GM21825 (cell line): ENCODE data around the gene ATP2B2.

Experiments
- ATAC-seq: cut with Tn5 transposase; IDR thresholded peaks from one replicate; pipeline ENCODE4 v1.9.1; 2021; ENCODE audit warnings: mild to moderate bottlenecking, moderate library complexity; ENCODE audit not compliant: unreplicated experiment

ATP2B2 gene

DNA sequence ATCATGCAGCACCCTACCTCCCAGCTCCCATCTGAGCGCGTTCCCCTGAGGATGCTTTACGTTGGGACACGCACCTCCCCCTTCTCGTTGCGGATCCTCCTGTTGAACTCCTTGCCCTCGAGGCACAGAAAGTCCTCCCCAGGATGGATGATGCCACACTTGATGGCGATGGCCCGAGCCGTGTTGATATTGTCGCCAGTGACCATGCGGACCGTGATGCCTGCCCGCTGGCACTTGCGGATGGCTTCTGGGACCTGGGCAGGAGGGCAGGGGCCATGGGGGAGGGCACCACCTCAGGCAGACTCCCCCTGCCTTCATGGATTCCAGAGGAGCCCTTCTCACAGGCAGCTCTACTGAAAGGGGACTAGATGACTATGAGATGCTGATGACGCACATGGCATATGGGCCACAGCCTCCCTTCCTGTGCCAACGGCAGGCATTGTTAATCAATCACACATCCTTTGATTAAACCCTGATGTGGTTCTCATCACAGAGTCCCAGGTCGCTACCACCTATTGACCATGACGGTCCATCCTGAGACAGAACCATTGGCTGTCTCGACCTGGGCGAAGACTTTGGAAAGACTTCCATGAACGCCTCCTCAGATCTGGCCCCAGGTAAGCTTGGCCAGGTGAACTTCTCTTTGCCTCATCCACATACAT is 154.9 kb downstream of the ATP2B2 start:
- ATAC-seq = no peak

DNA sequence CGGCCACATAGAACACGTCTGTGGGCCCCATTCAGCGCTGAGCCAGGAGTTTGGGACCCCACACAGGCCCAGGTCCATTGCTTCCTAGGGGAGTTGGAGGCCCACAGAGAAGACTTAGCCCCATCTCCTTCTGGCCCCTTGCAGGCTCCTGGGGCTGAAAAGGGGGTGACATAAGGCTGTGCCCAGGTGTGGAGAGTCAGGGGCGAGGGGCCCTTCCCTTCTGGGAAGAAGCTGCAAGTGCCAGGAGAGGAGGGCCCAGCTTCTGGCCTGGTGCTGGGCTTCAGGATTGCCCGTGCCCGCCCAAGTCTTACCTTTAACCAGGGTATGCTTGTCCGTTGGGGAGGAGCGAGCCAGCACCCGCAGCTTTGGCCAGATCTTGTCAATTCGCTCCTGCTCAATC is 155.6 kb downstream of the ATP2B2 start:
- ATAC-seq = no peak

DNA sequence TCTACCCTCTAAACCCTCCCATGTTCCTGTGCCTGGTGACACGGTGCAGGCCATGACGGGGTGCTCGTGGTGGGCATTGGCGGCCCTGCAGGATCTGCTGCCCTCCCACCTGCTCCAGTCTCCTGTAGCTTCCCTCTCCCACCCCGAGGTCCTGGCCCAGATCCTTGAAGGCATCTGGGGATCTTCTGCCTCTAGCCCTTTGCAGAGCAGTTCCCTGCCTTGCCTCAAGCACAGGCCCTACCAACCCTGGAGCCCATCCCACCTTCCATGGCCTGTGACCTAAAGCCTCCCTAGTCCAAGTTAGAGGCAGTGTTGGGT is 157.0 kb downstream of the ATP2B2 start:
- ATAC-seq = no peak

DNA sequence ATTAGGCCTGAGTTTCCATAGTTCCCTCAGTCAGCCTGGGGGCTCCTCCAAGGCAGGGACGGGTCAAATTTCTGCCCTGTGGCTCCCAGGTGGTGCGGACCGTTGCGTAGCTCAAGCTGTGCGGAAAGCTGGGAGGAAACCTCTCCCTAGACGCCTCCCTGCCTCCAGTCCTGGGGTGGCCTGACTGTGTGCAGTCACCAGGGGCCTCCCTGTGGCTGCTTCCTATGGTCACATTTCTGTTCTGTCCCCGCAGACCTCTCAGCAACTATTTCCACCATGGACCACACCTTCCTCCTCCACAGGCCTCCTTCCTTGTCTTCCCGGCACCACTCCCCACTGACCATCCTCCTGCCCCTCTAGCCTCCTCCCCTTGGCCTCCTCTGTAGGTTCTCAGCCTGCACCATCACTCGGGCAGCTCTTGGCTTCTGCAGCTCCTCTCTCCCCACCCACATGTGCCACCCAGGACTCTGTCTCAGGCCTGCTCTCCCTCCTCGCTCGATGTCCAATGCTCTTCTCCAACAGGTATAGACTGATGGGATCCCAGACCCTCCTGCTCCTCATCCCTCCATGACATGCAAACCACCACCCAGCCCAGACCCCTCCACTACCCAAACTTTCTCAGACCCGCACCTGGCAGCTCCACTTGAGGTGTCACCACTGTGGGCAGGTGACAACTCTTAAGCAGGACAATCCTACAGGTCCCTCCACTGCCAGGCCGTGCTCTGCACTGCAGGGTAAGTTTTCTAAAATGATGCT is 157.6 kb downstream of the ATP2B2 start:
- ATAC-seq = no peak

DNA sequence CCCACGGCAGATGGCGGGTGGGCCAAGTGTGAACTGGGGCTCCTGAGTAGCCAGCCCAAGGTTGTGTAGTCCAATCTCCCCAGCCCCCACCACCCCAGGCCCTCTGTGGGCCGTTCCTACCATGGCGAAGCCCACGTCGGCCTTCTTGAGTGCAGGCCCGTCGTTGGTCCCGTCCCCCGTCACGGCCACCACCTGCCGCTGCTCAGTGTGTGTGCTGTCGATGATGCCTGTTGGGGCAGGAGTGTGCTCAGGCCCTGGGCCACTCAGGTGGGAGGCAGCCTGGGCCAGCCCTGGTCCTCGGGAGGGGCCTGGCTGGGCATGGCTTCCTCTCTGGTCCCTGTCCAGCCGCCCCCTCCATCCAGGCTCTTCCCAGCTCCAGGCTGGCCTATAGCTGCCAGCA is 159.5 kb downstream of the ATP2B2 start:
- no peak for ATAC-seq

DNA sequence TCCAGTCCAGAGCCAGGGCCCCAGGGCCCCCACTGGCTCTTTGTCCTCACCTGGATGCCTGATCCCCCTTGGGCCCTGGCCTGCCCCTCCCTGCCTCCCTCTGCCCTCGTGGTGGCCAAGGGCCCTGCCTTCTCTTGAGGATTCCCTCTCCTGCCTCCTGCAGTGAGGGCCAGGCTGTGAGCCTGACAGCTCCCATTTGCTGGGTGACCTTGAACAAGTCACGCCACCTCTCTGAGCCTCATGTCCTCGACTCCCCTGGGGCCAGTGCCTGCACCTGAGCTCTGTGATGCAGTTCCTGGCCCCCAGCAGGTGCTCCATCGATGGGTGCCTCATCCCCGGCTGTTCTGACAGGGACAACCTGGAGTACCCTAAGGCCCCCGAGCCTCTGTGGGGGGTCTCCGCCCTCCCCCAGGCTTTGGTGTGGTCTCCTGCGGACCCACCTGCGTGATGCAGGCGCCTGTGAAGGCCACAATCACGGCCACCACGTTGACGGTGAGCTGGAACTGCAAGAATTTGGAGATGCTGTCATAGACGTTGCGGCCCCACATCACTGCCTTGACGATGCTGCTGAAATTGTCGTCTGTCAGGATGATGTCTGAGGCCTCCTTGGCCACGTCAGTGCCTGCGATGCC is 160.3 kb downstream of the ATP2B2 start:
- no peak for ATAC-seq

DNA sequence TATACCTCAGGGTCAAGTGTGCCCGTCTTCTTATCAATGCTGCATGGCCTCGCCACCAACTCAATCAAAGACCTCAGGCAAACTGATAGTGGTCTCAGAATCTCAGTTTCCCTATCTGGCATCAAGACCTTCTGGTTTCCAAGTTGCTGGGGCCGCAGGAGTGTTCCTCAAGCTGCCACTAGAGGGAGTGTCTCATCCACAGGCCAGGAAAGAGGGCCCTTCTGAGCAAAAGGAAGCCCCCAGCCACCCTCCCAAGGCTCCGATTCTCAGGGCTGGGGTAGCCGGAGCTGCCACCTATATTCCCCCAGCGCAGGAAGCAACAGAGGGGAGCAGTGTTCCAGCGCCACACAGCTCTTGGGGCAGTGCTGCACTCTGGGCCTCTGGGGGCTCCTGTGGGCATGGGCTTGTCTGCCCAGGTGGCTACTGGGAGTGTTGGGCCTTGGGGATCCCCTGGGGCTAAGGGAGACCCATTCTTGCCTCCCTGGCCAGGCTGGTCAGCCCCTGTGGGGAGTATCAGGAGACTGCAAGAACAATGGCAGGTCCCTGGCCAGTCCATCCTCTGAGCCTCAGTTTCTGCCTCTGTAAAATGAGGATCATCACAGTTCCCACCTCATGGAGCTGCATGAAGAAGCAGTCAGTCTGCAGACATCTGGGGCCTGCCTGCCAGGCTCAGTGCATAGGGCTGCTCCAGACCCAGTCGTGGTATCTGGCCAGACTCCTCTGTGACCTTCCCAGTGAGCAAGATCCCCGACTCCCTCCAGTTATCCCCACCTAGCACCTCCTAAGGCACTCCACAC is 161.0 kb downstream of the ATP2B2 start:
- no peak for ATAC-seq

DNA sequence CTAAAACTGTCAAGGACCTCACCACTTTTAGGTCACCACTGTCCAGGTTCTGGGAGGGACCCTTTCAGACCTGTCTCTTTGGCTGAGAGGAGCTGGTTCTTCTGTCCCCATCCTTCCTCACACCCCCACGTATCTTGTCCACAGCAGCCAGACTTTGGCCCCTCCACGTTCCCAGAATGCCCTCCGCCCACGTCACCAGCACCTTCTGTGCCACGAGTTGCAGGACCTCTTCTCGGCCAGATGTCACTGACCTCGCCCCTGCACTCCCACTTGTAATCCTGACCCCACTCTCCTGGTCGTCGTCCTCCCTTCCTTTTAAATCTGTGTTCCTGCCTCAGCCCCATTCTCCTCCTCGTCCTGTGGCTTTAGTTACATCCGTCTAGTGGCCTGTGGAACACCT is 161.9 kb downstream of the ATP2B2 start:
- ATAC-seq = no peak

DNA sequence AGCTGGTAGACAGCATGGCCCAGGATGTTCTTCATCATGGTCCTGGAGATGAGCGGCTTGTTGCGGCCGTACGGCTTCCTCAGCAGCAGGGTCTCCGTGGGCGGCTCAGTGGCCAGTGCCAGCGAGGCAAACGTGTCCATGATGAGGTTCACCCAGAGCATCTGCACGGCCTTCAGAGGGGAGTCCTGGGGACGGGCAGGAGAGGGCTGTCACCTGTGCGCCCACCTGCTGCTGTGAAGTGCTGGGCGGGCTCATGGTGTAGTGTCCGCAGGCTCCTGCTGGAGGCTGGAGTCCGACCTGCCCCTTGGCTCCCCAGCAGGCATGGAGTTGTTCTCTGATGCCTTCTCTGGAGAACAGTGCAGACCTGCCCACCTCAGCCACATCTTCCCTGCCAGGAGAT is 162.6 kb downstream of the ATP2B2 start:
- no peak for ATAC-seq

DNA sequence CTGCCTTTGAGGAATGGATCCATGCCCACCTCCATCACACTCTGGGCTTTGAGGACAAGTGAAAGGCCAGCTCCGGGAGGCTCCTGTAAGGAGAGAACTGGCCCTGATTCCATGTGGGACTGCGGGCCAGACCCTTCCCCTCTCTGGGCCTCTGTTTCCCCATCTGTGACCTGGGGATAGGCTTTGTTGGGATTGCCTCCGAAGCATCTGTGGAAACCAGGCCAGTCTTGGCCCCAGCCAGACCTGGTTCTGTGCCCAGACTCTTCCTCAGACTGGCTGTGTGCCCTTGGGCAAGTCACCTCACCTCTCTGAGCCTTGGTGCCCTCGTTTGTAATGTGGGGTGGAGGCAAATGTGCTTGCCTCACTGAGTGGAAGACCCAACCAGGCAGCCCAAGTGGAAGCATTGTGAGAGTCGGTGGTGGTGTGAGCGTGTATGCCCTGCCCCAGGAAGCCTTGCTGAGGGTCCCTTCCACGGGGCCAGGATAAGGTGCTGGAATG is 163.4 kb downstream of the ATP2B2 start:
- no peak for ATAC-seq

DNA sequence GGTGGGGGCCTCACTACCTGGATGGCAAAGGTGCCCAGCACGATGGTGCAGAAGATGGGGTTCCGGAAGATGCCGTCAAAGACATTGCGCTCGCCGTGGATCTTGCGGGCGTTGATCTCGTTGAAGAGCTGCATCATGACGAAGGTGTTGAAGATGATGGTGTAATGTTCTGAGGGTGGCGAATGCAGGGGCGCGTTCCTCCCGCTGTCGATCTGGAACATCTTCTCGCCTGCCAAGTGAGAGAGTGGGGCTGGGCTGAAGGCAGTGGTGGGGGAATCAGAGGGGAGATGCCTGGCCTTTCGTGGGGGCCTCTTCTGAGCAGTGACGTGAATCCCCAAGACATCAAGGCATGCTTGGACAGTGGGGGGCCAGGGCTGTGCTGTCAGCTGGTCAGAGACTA is 164.9 kb downstream of the ATP2B2 start:
- ATAC-seq = no peak

DNA sequence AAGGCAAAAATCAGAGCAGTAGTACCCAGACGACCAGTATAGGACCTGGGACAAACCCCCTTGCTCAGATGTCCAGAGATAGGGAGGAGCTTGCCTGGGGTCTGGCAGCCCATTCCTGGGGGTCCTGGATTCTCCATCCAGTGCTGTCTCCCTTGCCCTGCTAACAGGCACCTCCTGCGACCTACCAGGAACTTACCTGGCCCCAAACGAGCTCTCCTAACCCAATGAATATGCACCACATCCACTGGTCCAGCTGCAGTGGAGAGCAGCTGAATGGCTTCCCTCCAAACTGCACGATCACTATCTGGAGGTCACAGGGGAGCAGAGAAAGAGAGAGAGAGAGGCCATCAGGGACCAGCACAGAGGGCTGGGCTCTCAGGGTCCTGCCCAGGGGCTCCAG is 165.3 kb downstream of the ATP2B2 start:
- ATAC-seq = no peak

DNA sequence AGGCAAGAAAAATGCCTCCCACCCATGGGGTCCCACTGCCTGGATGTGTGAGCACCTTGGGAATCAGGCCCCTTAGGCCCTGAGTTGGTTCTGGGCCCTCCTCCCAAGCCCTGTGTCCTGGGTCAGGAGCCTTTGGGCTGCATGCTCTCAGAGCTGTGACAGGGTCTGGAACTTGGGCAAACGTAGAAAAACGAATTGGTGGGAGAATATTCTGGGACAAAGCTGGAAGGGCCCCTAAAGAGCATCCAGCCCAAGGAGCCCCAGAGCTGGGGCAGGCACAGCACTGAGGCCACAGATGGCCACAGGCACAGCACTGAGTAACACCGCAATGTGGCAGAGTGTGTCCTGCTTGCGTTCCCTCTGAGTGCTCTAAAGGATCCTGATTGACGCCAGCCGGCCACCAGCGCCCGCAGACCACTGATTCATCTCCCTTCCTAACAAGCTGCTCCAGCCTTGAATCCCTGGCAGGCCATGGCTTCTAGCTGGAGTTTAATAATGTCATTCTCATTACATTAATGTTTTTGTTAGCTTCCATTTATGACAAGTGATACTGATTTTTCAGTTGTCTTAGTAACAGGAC is 165.9 kb downstream of the ATP2B2 start:
- ATAC-seq = no peak

DNA sequence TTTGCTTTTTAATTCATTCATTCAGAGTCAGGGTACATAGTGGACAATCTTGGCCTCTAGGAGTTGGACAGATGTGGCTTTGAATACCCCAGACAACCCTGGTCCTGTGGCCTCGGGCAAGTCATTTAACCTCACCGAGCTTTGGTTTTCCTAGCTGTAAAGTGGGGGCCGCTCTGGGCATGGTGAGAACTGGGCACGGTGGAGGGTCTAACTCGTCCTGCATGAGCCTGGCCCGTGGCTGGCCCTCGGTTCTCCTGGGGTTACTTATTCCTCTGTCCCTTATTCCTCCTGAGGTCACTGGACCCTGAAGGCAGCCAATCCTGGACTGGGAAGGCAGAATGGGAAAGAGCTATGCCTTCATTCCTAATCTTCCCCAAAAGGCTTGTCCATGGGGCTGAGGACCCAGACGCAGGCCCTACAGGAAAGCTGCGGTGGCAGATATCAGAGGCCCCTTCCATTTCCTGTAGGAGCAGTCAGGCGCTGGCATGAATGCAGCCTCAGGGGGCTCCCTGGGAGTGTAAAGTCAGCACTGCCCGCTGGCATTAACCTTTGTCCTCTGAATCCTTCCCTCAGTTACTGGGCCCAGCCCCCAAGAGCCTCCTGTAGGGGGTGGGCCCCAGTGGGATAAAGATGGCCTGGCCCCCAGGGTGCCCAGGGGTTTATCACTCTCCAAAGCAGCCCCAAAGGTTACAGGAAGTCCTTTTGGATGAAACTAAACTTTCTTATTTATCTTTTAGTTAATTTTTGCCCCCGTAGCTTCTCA is 166.6 kb downstream of the ATP2B2 start:
- ATAC-seq = no peak

DNA sequence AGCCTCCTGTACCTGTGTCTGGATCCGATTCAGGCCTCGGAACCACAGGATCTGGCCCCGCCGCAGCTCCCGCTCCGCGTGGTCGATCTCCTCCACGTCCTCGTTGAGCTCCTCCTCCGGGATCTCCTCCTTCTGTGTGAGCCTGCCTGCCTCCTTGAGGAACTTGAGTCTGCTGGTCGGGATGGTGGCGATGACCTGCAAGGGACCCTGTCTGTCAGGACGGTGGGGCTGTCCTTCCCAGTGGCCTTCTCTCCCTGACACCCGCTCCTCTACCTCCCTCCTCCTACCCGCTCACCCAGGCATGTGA is 167.3 kb downstream of the ATP2B2 start:
- ATAC-seq = no peak

DNA sequence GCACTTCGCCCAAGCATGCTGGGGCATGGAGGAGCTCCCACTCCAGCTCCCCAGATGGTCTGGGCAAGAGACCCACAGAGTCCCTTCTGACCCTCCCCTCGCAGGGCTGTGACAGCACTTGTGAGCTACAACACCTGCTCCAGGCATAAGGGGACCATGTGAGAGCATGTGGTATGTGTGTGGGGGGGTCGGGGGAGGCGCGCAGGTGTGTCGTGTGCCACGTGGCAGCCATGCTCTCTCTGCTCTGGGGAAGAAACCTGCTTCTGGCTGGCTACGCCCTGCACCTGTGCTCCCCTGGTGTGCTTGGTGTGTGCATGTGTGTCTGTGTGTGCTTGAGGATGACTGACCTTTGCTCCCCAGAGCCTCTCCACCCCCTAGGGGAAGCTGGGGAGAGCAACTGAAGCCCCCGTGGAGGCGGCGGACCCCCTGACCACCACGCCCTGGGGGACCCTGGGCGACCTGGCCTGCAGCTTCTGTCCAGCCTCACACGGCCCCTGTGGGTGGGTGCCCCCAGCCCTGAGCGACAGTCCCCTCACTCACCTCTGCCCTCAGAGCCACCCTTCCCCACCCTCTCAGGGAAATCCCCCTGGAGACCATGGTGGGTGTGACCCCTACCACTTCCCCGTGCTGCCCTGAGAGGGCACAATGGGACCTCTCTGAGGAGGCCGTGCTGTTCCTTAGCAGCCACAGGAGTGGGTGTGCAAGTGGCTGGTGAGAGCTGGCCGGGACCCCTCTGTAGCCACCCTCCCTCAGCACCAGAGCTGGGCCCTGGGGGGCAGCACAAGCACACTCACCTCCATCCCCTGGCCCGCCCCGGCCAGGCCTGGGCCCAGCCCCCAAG is 167.8 kb downstream of the ATP2B2 start:
- no peak for ATAC-seq

DNA sequence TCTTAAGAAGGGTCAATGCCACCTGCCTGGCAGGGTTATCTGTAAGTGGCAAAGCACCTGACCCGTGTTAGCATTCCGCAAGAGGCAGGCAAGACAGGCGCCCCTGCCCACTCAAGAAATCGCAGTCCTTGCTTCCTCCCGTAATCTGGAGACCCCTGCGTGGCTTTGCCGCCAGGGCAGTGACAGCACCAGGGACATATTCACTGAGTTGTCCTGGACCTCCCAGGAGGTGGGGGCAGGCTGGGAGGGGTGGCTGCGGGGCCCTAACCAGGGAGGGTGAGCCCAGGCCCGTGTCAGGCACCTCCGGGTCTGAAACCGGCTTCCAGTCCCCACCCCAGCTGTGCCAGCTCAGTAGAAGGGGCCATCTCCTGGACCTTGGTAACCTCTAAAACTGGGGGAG is 168.6 kb downstream of the ATP2B2 start:
- ATAC-seq = no peak

DNA sequence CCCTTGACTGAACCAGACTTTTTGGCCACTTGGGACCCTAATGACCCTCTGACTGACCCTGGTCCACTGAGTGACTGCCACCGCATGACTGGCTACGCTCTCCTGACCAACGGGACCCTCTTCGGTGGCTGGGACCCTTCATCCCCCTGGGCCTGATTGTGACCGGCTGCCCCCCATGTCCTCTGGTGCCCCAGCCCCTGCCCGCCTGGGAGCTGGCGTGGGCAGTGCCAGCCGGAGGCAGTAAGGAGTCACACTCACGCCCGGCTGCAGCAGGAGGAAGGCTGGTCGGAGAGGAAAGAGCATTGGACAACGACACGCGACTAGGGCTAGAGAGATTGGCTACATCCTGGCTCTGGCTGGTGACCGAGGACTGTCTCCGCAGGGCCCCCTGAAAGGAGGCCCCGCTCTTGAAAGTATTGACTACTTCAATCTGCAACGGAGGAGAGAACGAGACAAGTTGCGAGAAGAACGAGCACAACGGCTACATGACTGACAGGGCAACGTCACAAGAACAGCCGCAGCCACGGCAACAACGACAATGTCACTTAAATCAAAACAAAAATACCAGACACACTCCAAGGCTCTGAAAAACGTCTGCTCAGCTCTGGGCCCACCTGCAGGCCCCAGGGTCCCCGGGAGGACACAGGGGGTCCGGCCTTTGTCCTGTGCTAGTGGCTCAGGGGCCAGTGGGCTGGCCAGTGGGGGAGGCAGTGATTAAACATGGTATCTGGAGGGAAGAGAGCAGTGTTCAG is 169.3 kb downstream of the ATP2B2 start:
- no peak for ATAC-seq

DNA sequence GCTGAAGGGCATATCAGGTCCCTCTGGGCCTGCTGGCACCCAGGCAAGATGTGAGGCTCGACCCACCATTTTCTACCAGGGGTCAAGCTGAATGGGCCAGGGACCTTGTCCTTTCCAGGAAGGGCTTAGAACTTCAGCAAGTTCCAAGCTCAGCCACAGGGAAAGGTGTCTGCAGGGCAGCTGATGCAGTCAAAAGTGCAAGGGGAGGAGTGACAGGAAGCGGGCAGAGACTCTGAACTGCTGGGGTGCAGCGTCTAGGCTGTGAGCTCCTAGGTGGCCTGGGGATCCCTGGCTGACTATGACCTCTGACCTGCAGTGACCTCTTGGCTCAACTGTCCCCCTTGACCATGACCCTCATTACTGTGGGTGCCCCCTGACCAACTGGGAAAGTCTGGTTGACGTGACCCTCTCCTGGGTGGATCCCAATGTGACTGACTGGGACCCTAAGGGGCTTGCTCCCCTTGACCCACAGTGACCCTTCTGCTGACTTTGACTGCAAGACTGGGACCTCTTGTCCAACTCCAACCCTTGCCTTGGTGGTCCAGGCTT is 170.1 kb downstream of the ATP2B2 start:
- no peak for ATAC-seq
